Measurements from ENCODE around the gene GLUD1.
"Not testable (repeated sequence)": the region's sequence is repeated elsewhere in the genome, so short reads cannot be mapped to it uniquely, and the experiment has no call there.

DNA sequence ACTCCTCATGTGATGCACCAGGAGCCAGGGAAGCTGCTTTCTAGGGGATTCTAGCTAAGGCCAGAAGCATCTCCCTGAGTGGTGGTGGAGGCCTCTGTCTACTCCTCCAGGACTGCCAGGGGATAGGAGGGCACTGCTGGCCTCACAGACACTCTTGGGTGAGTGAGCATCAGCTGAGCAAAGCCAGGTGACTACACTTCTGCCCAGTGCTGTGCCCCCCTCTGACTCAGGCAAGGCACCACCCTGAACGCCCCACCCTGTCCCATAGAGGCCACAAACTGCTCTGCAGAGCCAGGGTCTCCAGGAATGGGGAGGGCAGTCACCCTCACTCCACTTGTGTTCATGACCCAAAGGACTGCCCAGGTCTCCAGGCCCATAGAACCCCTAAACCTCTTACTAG lies 75.1 kb downstream of the GLUD1 start:
- not testable (repeated sequence) for TF ChIP-seq YY1 (IDR thresholded peaks at IDR 0.05; ENCODE audit: insufficient read depth, insufficient read length); SUZ12 (IDR thresholded peaks at IDR 0.05; ENCODE audit: extremely low read depth, insufficient read depth, insufficient read length)

Data from NT2/D1 (cell line).